GM19468 (cell line): ENCODE results near the gene SND1.
"Not testable (repeated sequence)": the region's sequence is repeated elsewhere in the genome, so short reads cannot be mapped to it uniquely, and the experiment has no call there.

Experiments used
- ATAC-seq: cut with Tn5 transposase; IDR thresholded peaks from one replicate; pipeline ENCODE4 v1.9.1; 2021; ENCODE audit warnings: mild to moderate bottlenecking, moderate library complexity, moderate number of reproducible peaks; ENCODE audit not compliant: unreplicated experiment; ENCODE audit errors: extremely low read depth

SND1 gene

DNA sequence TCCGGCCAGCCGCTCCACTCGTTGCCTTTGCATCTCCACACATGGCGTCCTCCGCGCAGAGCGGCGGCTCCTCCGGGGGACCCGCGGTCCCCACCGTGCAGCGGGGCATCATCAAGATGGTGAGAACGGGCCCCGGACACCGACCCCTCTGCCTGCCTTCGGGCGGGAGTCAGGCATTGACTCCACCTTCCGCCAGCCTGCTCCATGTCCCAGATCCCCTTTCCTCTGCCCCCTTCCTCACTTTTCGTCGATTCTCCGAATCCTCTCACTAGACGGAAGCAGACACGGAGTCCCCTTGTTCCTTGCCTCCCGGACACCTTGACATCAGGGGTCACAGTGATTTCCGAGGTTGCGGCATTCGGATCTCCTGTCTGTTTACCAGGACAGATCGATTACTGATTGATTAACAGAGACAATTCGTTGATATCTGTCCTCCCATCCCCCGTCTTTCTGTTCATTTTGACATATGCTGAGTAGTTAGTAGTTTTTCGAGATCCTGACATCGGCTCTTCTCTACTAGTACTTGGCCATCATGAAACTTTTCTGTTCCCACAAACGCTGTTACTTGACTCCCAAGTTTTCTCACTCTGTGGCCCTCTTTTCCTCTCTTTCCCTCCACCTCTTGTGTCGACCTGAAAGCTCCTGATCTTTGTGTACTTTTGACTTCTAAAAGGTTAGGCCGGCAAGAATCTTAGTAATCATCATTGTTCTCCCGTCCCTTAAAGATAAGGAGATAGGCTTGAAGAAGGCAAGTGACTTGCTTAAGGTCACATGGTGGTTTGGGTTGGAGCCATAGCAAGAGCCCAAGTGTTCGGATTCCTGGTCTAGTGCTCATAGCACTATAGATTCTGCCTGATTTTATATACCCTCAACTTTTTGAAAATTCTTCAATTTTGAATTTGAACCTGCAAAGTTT, 597 bp downstream of the SND1 start:
- ATAC-seq, result peak; percentile 0

DNA sequence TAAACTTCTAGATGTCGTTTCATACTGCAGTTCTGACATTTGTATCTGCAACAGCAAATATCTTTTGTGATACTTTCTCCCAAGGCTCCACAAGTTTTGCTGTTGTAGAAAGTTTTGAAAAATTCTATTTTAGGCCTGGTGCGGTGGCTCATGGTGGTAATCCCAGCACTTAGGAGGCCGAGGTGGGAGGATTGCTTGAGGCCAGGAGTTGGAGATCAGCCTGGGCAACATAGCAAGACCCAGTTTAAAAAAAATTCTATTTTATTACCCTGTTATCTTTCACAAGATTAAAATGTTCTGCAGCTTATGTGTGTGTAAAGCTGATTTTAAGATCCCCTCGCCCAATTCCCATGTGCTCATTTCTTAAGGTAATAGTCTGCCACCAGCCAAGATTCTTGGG, 1.4 kb downstream of the SND1 start:
- no peak for ATAC-seq

DNA sequence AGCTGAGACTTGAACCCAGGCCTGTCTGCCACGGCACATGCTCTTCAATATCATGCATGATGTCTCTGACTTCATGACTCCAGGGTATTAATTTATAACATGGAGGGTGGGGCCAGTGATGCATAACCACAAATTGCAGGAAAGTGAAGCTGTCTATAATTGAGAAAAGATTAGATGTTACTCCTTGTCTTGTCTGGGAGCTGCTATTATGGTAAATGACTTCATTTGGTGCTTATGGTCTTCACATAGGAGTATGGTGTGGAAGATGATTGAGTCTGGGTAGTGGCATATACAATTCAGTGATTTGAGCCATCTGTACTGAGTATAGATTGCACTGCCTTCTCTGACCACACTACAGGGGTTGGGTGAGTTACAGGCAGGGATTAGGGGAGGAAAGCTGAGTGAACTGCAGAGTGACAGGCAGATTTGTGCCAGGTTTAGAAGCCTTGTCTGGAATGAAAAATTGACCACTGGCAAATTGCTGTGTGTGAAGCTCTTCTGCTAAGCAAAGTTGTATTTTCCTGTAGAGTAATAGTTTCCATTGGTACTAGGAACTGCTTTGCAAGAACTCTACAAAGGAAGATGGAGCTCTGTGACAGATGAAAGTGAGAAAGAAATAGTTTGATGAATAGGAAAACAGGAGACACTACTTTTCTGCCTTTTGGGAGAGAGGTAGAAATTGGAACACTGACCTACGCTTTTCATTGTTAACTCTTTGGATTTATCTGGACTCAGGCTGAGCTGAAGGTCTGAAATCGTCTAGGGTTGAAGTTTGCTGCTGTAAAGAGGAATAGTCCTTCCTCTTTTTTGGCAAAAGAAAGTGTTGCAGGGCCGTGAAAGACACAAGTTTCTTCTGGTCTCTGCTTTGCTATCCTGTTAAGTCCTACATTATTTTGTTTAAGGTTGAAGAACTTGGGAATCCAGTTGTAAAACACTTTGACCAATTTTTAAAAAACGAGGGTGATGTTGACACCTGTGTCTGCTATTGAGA, 2.7 kb downstream of the SND1 start:
- ATAC-seq, result no peak

DNA sequence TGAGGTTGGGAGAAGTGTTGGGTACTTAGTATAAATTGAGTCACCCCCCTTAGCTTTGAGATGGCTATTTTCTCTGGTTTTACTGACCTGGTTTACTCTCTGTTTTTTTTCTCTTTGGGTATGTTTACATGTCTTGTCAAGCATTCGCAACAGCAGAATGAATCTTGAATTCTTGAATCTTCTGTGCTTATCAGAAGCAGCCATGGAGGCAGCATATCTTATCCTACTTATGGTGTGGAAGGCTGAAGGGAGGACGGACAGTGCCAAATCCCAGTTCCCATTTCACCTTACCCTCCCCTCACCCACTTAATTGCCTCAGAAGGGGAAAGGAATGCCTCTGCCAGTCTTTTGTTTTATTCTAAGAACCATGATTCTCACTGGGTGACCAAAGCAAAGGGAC, 3.7 kb downstream of the SND1 start:
- ATAC-seq, result no peak

DNA sequence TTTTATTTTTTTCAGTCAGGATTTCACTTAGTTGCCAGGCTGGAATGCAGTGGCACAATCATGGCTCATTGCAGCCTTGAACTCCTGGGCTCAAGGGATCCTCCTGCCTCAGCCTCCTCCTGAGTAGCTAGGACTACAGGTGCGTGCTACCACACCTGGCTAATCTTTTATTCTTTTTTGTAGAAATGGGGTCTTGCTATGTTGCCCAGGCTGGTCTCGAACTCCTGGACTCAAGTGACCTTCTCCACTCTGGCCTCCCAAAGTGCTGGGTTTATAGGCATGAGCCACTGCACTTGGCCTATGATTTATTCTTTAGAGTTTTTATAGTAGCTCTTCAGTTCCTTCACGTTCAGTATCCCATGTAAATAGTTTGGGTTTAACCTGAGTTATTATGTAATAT, 5.5 kb downstream of the SND1 start:
- no peak for ATAC-seq

DNA sequence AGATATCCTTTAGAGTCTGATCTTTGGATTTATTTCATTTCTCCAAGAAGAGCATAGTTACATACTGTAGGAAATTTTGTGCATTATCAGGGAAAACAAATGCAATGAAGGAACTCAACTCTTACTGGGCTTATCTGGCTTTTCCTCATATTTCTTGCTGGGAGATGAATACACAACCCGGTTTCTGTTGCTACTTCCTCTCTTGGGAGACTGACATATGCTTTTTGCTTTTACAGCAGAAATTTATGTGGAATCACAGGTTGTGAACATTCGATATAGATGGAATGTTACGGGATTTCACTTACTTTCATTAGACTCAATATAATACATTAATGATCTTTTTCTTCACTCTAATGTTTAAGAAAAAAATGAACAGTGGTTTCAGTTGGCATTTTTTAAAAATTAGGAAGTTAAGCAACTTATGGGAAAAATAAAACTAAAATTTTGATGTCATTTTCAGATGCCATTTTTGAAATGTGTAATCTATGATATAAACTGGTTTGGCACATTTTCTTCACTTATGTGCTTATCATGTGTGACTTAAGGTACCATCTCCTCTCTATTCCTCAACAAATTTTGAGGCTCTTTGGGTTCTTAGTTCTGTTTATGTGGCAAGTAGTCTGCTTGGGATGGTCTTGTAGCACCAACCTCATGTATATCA, 7.1 kb downstream of the SND1 start:
- ATAC-seq, result no peak

DNA sequence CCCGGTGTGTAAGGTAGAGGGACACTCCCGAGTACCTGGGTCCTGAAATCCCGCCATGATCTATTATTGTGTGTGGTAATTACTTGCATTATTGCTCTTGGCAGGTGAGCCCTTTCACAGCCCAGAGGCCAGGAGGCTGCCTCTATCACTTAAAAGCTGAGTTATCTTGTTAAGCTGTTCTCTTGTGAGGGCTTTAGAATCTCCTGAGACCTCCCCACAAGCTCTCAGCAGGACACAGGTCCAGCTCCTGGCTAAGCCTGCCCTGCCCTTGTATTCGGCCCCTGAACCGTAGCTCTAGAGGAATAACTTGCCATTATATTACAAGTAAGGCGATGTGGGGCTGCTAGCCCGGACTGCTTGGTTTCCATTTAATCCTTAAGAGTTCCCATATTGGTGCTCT, 13.9 kb downstream of the SND1 start:
- no peak for ATAC-seq

DNA sequence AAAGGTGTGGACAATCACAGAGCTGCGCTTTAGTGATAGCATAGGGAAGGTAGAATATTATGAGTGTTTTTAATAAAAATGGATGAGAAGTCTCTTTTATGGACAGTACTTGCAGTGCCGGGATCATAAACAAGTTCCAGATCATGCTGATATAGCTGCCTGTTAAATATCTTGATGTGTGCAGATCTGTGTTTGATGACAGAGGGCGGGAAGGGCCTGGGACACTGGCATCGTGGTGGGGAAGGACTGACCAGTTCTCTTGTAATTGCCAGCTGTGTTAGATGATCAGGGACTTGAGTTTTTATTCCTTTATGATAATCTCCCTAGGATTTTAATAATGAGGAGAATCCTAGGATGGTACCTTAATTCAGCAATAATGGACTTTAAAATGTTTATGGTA, 14.6 kb downstream of the SND1 start:
- ATAC-seq, result no peak

DNA sequence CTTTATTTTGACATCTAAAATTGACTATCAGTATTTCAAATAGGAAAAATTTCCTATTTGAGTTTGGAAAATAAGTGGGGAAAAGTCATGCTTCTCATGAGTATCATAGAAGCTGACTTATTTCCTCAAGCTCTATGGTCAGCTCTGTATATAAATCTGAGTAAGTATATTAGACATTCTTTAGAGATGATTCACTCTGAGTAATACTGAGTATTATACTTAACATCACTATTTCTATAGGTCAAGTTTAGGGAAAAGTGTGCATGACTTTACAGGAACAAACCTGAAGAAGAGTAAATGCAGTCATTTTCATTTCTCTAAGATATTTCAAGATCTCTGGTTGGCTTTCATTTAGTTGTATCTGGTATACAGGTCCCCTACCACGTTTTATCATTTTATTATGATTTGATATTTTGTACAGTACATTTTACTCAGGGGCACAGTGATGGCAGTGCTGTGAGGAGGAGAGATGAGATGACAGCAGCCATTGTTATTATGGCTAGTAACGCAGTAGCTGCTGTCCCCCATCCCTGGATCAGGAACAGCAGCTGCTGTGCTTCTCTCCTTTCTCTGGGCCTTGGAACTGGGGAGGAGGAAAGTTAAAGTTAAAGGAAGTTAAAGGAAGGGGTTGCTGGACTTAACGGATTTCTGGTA, 15.2 kb downstream of the SND1 start:
- peak; percentile 19 for ATAC-seq

DNA sequence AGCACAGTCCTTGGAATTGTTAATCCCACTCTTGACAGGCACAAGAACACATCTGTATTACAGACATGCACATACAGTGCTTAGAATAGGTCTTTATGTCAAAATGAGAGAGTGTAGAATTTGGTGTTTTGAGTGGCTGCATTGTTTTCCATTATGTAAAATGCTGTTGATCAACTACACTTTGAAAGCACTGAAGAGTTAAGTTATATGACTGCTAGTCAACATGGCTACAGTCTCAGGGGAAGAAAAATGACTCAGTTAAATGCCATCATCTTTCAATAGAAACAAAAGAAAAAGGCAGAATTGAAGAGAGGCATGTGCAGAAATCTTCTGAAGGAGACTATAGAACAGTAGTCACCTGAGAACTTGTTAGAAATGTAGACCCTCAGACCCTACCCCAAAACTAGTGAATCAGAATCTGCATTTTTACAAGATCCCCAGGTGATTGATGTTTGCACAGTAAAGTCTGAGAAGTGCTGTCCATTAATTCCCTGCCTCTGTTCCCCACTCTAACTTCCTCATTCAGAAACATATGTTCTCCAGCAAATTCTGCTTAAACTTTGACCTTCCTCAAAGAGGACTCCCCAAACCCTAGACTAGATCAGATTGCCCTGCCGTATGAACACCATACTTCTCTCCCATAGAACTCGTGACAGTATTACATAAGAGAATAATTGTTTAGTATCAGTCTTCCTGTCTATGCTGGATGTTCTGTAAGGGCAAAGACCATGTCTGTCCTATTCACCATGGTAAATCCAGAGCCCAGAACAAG, 16.0 kb downstream of the SND1 start:
- no peak for ATAC-seq

DNA sequence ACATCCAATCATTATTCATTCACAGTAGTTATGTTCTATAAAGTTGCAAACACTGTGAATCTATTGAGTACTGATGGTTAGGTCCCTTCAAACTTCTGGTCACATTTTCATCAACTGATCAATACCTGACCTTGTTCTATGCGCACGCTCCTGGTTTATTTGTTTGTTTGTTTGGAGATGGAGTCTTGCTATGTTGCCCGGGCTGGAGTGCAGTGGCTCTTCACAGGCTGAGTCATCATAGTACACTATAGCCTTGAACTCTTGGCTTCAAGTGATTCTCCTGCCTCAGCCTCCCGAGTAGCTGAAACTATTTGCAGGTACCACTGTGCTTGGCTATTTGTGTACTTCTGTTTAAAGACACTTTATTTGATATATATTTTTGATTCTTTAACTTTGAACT, 19.3 kb downstream of the SND1 start:
- ATAC-seq, result no peak

DNA sequence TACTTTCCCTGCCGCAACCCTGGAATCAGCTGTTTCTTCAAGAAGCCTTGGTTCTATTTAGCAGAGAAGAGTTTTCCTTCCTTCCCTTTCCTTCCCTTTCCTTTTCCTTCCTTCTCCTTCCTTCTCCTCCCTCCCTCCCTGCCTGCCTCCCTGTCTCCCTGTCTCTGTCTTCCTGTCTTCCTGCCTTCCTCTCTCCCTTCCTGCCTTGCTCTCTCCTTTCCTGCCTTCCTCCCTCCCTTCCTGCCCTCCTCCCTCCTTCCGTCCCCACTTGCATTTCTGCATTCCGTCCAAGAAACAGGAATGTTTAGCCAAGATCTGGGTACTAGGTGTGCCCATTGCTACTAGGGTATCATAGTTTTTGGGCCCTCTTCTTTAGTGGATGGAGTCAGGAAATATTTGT, 21.9 kb downstream of the SND1 start:
- no peak for ATAC-seq

DNA sequence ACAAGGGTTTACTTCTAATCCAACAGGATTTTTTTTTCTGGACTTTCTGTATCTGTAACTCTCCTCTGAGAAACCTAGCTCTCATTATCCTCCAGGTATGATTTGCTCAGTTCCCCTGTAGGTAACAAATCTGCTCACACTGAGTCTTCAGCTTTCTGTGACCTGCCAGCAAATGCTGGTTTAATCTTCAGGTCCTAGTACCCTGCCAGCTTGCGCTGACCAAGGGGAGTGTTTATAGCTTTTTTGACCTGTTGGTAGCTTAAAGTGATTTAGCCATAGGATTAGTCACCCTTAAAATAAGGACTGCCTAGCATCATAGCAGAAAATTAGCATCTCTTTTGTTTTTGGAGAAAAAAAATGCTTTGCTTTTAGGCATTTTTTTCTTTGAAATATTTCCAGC, 22.4 kb downstream of the SND1 start:
- ATAC-seq, result no peak

DNA sequence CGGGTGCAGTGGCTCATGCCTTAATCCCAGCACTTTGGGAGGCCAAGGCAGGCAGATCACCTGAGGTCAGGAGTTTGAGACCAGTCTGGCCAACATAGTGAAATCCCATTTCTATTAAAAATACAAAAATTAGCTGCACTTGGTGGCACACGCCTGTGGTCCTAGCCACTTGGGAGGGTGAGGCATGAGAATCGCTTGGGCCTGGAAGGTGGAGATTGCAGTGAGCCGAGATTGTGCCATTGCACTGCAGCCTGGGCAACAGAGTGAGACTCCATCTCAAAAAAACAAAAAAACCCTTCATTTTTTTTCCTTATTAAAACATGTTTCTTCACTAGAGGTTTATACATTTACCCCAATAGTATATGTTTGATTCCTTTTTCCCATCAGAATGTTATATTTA, 22.9 kb downstream of the SND1 start:
- not testable (repeated sequence) for ATAC-seq

DNA sequence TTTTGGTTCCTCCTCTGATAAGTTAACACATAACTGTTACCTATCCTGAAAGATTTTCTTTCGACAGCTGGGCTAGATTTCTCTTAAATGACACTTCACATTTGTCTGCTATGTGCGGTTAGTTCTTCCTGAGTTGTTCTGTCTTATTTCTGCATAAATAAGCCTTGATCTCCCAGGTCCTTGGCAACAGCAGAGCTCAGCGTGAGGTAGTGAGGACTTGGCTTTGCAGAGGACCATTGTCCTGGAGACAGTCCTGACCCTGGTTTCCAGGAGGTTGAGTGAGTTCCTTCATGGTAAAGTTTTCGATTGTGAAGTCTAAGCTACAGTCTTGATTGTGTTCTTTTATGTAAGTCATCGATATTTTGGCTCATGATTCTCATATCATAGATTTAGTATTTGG, 23.7 kb downstream of the SND1 start:
- no peak for ATAC-seq

DNA sequence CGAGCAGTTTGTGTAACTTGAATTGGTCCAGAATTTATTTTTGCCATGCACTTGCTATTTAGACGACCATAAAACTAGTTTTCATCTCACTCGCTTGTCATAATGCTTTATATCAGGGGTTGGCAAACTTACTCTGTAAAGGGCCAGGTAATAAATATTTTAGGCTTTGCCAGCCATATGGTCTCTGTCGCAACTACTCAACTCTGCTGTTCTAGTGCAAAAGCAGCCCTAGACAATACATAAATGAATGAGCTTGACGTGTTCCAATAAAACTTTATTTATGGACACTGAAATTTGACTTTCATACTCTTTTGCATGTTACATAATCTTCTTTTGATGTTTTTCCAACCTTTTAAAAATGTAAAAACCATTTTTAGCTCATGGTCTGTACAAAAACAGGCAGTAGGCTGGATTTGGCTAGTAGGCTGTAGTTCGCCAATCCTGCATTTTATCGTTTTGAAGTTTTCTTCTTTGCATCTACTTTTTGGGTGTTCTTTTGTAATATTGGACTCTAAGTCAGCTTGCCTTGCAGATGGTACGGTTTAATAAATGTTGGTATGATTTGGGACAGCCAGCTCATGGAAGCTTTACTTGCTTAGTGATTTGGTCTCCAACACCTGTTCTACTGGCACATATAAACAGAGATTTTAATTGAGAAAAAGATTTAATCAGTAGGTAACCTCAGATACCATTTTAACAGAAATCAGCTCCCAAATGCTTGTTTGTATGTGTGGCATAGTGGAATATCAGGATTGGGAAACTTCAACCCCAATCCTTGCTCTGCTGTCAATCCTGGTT, 25.6 kb downstream of the SND1 start:
- ATAC-seq, result no peak

DNA sequence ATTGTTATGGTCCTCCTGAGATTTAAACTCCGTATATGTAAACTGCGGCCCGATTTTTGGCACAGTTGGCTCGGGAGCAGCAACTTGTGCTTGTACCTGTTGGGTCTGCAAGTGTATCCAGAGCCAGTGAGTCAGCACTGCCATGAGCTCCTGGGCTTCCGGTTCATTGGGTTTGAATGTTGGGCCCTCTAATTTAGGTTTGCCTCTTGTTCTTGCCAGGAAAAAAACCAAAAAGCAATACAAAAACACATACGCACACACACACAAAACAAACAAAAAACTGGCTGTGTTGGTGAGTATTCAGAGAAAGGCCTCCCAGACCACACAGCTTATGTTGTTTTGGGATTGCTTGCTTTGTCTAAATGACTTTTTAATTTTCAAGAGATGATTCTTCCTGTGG, 26.3 kb downstream of the SND1 start:
- ATAC-seq, result no peak

DNA sequence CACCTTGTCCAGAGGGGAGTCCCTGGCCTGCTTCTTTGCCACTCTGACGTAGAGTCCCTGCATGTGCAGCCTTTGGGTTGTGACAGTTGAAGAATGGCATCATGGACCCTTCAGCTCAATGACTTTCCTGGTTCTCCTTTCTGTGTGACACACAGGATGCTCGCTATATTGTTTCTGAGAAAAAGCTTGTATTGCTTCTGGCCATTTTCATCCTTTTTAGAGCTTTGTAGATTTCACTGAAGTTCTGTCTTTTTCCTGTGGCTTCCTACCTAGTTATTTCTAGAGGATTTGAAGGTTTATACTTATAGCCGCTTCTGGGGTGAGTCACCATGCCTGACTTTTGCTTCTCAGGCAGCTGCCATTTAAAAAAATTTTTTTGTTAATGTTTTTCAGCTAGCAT, 27.0 kb downstream of the SND1 start:
- ATAC-seq, result peak; percentile 35

DNA sequence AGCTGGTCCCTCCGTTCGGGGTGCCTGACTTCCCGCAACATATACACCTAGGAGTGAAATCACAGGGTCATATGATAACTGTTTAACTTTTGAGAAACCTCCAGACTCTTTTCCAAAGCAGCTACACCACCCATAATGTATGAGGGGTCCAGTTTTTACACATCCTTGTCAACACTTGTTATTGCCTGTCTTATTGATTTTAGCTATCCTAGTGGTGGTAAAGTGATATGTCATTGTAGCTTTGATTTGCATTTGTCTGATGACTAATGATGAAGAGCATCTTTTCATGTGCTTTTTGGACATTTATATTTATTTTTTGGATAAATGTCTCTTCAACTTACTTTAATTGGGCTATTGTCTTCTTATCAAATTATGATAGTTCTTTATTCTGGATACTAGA, 29.0 kb downstream of the SND1 start:
- no peak for ATAC-seq
